GM13977 (cell line): Measurements from ENCODE around the gene AMDHD1.

Experiments used
- DNase-seq: peaks from one replicate; pipeline ENCODE4 v3.0.0; 2012; ENCODE audit warnings: low spot score
- in situ Hi-C: fragments of 300-500 bp; cut with MboI; formaldehyde crosslinking; loops from one replicate; pipeline ENCODE4 v1.12.0; 2022; ENCODE audit warnings: low sequenced_read_pairs, low pct_unique_long_range_greater_than_20kb, mixed read lengths, inconsistent platforms; ENCODE audit not compliant: unreplicated experiment
- TF ChIP-seq, protein P1 (sequence below): IDR thresholded peaks from 2 replicates; pipeline ENCODE4 v1.5.1; 2012; ENCODE audit warnings: mild to moderate bottlenecking, control low read depth; ENCODE audit not compliant: insufficient read depth; ENCODE audit errors: extremely low read depth, missing control alignments

AMDHD1 gene, protein sequence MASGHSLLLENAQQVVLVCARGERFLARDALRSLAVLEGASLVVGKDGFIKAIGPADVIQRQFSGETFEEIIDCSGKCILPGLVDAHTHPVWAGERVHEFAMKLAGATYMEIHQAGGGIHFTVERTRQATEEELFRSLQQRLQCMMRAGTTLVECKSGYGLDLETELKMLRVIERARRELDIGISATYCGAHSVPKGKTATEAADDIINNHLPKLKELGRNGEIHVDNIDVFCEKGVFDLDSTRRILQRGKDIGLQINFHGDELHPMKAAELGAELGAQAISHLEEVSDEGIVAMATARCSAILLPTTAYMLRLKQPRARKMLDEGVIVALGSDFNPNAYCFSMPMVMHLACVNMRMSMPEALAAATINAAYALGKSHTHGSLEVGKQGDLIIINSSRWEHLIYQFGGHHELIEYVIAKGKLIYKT

DNA sequence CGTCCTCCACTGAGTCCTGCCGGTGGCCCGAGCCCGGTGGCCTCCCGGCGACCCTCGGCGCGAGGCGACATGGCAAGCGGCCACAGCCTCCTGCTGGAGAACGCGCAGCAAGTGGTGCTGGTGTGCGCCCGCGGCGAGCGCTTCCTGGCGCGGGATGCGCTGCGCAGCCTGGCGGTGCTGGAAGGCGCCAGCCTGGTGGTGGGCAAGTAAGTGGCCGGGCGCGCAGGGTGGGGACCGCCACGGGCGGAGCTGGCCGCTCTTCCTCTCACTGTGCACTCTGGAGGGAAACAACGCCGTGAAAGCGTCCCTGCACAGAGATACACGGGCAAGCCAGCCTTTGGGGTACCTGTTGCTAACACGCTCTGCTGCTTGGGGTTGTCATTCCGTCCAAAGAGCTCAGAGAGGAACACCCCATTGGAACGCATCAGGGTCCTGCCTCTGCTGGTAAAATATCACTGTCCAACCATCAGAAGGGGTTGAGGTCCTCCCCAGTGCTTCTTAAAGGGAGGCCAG, at the start of gene AMDHD1:
Gene AMDHD1 (plus strand): TSS at position 2 of the 513 bp plus-strand sequence. CDS start 68 bp downstream, at position 70.
- TF ChIP-seq, protein P1, sequence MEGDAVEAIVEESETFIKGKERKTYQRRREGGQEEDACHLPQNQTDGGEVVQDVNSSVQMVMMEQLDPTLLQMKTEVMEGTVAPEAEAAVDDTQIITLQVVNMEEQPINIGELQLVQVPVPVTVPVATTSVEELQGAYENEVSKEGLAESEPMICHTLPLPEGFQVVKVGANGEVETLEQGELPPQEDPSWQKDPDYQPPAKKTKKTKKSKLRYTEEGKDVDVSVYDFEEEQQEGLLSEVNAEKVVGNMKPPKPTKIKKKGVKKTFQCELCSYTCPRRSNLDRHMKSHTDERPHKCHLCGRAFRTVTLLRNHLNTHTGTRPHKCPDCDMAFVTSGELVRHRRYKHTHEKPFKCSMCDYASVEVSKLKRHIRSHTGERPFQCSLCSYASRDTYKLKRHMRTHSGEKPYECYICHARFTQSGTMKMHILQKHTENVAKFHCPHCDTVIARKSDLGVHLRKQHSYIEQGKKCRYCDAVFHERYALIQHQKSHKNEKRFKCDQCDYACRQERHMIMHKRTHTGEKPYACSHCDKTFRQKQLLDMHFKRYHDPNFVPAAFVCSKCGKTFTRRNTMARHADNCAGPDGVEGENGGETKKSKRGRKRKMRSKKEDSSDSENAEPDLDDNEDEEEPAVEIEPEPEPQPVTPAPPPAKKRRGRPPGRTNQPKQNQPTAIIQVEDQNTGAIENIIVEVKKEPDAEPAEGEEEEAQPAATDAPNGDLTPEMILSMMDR = peak; percentile 25
- in situ Hi-C loops = no loop called here
- no peak for DNase-seq

DNA sequence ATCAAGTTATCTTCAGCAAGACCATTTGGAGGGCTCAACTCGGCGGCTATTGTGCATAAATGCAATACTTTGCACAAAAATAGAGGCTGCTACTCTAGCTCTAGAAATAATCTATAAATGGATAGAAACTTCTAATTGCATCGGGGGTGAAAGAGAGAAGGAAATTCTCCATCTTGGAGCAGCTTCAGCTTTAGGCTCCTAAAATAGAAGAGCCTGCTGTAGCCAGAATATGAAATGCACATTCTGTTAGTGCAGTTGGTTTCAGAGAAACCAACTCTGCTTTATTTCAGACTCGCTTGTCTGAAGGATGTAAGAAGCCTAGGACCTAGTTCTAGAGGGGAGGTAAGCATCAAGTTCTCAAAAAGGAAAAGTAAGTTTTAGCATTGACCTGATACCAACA, 46.3 kb upstream of the AMDHD1 start:
- in situ Hi-C loops = no loop called here
- DNase-seq = no peak
- TF ChIP-seq, protein P1 = no peak

DNA sequence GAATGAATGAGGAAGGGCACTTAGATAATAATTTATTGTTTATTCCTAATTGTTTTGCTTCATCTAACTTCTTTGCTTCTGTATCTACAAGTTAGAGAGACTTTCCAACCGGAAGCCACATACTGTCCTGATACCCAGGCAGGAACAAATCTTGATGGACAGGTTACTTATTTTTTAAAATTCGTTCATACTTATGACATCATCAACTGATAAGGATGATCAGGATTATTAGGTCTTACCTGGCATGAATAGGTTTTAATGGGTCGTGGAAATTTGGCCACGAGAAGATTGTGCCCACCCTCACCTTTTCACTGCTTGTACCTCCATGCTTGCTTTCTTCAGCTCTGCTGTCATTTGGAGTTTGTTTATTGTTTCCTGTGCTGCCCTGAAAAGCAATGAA, 45.0 kb upstream of the AMDHD1 start:
- no peak for DNase-seq
- in situ Hi-C loops = no loop called here
- TF ChIP-seq, protein P1 = no peak

DNA sequence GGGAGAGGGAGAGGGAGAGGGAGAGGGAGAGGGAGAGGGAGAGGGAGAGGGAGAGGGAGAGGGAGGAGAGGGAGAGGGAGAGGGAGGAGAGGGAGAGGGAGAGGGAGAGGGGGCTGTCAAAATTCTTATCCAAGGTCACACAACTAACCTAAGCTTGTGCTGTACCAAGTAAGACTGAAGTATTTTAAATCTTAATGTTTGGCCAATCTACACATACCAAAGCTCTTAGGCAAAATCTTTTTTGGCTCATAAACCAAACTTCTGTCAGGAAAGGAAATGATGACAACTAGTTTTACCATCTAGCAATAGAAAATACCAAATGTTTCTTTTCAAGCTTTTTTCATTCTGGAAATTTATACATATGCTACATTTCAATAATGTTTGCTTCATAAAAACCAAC, 34.6 kb upstream of the AMDHD1 start:
- TF ChIP-seq, protein P1 = no peak
- no peak for DNase-seq
- in situ Hi-C loops = loop anchor here (25.0 kb wide), 1 partner anchor 304 kb away; no protein-coding TSS in a partner anchor

DNA sequence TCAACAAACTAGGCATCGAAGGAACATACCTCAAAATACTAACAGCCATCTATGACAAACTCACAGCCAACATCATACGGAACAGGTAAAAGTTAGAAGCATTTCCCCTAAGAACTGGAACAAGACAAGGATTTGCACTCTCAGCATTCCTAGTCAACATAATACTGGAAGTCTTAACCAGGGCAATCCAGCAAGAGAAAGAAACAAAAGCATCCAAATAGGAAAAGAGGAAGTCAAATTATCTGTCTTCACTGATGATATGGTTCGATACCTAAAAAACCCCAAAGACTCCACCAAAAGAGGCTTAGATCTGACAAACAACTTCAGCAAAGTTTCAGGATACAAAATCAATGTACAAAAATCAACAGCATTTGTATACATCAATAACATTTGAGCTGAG, 33.3 kb upstream of the AMDHD1 start:
- TF ChIP-seq, protein P1 = no peak
- in situ Hi-C loops = loop anchor here (25.0 kb wide), 1 partner anchor 302 kb away; no protein-coding TSS in a partner anchor
- DNase-seq = no peak

DNA sequence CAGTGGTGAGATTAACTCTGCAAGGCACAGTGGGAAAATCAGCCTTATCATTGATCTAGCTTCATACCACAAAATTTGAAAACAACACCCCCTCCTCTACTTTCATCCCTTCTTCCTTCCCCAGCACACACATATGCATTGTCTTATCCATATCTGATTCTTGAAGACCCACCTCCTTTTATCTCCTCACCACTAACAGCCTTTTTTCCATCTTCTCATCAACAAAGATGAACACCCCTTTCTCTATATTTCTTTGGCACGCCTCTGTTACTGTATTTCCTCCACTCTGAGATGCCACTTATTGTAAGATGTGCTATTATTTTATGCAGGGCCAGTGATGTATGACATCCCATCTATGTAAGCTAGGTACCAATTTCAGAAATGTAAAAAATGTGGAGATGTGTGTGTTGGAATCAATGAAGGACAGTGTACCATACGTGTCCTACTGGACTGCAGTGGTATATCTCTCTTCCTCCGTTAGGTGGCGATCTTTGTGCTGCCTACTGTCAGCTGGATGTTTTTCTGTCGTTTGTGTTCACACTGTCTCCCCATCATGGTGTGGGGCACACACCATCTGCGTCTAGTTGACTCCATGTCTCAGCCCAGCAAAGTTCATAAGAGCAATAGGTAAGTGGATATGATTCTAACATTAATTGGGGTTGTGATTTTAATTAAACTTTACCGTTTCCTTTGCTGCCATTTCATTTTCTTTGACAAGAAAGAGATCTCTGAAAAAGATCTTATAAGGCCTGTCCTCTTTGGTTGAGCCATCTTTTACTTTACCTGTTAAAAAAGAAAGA, 24.7 kb upstream of the AMDHD1 start:
- TF ChIP-seq, protein P1 = peak; percentile 75
- in situ Hi-C loops = loop anchor here (25.0 kb wide), 1 partner anchor 294 kb away; no protein-coding TSS in a partner anchor
- peak; percentile 62 for DNase-seq
